ENCODE results near the gene ATXN8OS. TPM values are rescaled to one million over a fixed set of nuclear protein-coding genes. Genes with fewer than 3 reads are reported as not detected.

ATXN8OS gene
- total RNA-seq, 1 donor from 2014 or later = not detected

DNA sequence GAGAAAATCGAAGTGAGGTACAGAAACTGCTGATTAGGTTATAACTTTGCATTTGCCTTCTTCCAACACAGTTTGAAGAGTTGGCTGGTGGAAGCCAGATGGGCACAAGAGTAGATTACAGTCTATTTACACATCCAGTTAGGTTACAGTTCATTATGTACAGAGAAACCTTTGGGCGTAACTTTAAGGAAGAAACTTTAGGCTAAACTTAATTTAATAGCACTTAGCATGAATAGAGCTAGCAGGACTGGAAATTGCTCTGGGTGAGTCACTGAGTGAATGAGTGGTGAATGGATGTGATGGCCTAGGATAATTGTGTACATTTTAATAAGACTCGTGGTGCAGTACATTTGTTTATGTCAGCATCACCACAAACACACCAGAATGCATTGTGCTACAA, 63.5 kb downstream of the ATXN8OS start:
- Mint-ChIP-seq H3K4me3 (ENCODE audit: unreplicated experiment) (no peak overlapping the region), H3K27me3 (ENCODE audit: unreplicated experiment) (no peaks in the 10 kb centered on the region), H3K36me3 (ENCODE audit: unreplicated experiment) (no peaks in the 10 kb centered on the region), H3K4me1 (ENCODE audit: unreplicated experiment) (no peaks in the 10 kb centered on the region), H3K27ac (ENCODE audit: unreplicated experiment) (no peak overlapping the region), H3K9me3 (ENCODE audit: unreplicated experiment) (no peaks in the 10 kb centered on the region)
- DNase-seq (ENCODE audit: extremely low spot score, unreplicated experiment) = no peak
- TF ChIP-seq, protein P1, sequence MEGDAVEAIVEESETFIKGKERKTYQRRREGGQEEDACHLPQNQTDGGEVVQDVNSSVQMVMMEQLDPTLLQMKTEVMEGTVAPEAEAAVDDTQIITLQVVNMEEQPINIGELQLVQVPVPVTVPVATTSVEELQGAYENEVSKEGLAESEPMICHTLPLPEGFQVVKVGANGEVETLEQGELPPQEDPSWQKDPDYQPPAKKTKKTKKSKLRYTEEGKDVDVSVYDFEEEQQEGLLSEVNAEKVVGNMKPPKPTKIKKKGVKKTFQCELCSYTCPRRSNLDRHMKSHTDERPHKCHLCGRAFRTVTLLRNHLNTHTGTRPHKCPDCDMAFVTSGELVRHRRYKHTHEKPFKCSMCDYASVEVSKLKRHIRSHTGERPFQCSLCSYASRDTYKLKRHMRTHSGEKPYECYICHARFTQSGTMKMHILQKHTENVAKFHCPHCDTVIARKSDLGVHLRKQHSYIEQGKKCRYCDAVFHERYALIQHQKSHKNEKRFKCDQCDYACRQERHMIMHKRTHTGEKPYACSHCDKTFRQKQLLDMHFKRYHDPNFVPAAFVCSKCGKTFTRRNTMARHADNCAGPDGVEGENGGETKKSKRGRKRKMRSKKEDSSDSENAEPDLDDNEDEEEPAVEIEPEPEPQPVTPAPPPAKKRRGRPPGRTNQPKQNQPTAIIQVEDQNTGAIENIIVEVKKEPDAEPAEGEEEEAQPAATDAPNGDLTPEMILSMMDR (IDR thresholded peaks at IDR 0.05) = no peak

DNA sequence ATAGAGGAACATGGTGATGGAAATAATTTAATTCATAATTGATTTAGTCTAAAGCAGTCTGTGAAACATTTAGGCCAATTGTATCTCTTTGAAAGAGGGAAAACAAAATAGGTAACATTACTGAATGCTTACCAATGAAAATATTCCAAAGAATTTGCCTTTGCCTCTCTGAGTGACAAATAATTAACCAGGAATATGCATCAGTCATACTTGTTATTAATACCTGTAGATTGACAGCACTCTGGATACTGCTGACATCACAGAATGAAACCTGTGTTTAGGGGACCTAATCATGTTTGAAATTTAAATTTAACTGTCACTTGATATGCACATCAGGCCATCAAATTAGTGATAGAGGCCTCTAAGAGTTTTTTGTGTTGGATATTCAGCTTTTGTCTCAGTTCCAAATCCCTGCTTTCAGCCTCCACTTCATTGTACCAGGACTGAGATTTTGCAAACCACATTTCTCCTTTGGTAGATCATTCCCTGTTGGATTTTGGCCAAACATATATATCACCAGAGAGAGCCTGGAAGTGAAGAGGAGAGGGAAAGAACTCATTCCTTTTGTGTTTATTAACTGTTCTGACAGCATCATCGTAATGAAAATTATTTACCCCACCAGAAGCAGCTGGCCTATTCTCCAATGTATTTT, 65.4 kb downstream of the ATXN8OS start:
- H3K4me3 Mint-ChIP-seq (ENCODE audit: unreplicated experiment) = no peak overlapping the region
- no peaks in the 10 kb centered on the region for H3K9me3 Mint-ChIP-seq (ENCODE audit: unreplicated experiment)
- H3K4me1 Mint-ChIP-seq (ENCODE audit: unreplicated experiment) = no peaks in the 10 kb centered on the region
- no peak overlapping the region for H3K27ac Mint-ChIP-seq (ENCODE audit: unreplicated experiment)
- no peaks in the 10 kb centered on the region for H3K36me3 Mint-ChIP-seq (ENCODE audit: unreplicated experiment)
- TF ChIP-seq, protein P1 (IDR thresholded peaks at IDR 0.05) = no peak
- no peaks in the 10 kb centered on the region for H3K27me3 Mint-ChIP-seq (ENCODE audit: unreplicated experiment)
- no peak for DNase-seq (ENCODE audit: extremely low spot score, unreplicated experiment)

DNA sequence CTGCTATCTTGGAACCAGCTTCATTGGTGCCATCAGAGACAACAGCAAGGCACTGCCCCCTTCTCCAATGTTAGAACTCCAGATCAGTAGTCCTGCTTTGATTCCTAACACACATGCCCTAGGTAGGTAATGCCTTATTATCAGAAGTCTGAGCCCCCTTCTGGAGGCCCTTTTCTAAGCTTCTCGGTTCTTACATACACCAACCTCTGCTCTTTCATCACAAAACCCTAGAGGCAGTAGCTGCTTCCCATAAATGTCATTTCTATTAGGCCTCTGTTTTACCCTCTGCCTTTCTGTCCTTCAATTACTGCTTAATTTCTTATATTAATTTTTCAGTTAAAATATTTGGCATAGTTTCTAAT, 66.0 kb downstream of the ATXN8OS start:
- Mint-ChIP-seq H3K4me3 (ENCODE audit: unreplicated experiment) (no peak overlapping the region), H3K27me3 (ENCODE audit: unreplicated experiment) (no peaks in the 10 kb centered on the region), H3K27ac (ENCODE audit: unreplicated experiment) (no peak overlapping the region), H3K36me3 (ENCODE audit: unreplicated experiment) (no peaks in the 10 kb centered on the region), H3K9me3 (ENCODE audit: unreplicated experiment) (no peaks in the 10 kb centered on the region), H3K4me1 (ENCODE audit: unreplicated experiment) (no peaks in the 10 kb centered on the region)
- DNase-seq (ENCODE audit: extremely low spot score, unreplicated experiment) = no peak
- TF ChIP-seq, protein P1 (IDR thresholded peaks at IDR 0.05) = no peak

DNA sequence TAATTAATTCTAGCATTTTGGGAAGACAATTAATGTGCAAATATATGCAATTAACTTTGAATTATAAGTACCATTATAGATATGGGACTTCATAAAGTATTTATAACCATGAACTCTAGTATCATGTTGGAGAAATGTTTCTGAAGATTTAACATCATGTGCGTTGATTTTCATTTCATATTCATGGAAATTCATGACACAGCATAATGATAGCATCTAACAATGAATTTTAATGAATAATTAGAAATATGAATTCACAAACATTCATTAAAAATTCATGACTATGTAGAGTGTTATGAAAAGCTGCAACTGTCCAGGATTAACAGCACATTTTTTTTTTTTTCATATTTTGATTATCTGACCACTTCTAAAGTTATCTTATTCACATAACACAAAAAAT, 70.7 kb downstream of the ATXN8OS start:
- TF ChIP-seq, protein P1 (IDR thresholded peaks at IDR 0.05) = no peak

More for the DNA sequence above, 70.7 kb downstream of the ATXN8OS start:
- Mint-ChIP-seq H3K27me3 (ENCODE audit: unreplicated experiment) (no peaks in the 10 kb centered on the region), H3K4me3 (ENCODE audit: unreplicated experiment) (no peak overlapping the region), H3K4me1 (ENCODE audit: unreplicated experiment) (no peaks in the 10 kb centered on the region), H3K27ac (ENCODE audit: unreplicated experiment) (no peak overlapping the region), H3K36me3 (ENCODE audit: unreplicated experiment) (no peaks in the 10 kb centered on the region), H3K9me3 (ENCODE audit: unreplicated experiment) (no peaks in the 10 kb centered on the region)
- DNase-seq (ENCODE audit: extremely low spot score, unreplicated experiment) = no peak

Other genes with a start within 250 kb of the ATXN8OS start
- not detected in 2 replicates for gene KLHL1, start 626 bp downstream of the ATXN8OS start, total RNA-seq

Measured in osteocyte (in vitro differentiated cells).